ENCODE results near the gene UBE2F.

UBE2F gene

GRCh38 chr2:238039985-238040384, 73.2 kb downstream of the UBE2F start:
- no peak overlapping the region for H3K4me3 ChIP-seq (replicated peaks in 1 of 2; ENCODE audit: low read depth in 2 of 2, low read length in 2 of 2)
- no peak for DNase-seq (ENCODE audit: low read depth in 2 of 2)
- TF ChIP-seq CTCF (IDR thresholded peaks at IDR 0.05; ENCODE audit: low read depth, low read length) = no peak

DNA sequence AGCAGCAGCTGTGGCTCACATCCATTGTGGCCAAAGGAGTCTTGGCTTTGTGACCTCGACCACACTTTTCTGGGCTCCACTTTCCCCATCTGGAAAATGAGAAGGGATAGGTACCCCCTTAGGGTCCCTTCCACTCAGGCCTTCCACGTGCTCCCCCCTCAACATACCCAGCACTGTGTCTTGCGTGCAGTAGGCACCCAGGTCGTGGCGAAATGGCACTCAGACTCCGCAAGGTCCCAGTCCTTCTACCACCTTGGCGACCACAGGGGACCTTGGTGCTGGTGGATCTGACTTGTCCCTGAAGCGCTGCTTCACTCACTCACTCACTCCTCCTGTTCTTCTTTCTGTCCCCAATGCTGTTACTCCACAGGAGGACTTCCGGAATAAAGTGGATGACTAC, 74.1 kb downstream of the UBE2F start:
- DNase-seq (ENCODE audit: low read depth in 2 of 2) = no peak
- no peak overlapping the region for H3K4me3 ChIP-seq (replicated peaks in 1 of 2; ENCODE audit: low read depth in 2 of 2, low read length in 2 of 2)
- no peak for TF ChIP-seq CTCF (IDR thresholded peaks at IDR 0.05; ENCODE audit: low read depth, low read length)

DNA sequence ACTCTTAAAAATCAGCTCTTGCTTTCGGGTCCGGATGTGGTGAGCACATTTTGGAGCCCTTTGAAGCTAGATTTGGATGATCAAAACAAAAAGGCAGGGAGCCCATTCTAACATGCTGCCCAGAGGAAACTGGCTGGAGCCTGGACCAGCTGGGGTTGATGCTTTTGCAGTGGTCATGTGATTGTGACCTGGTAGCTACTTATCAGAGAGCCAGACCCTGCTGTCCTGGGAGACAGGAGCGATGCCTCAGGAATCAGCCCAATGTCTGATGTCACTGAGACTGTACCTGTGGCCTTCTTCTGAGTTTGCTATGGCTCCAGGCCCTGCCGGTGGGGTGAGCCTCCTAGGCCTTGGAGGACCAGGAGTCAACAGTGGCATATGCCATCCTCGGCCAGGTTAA, 75.3 kb downstream of the UBE2F start:
- TF ChIP-seq CTCF (IDR thresholded peaks at IDR 0.05; ENCODE audit: low read depth, low read length) = no peak
- DNase-seq (ENCODE audit: low read depth in 2 of 2) = no peak
- no peak overlapping the region for H3K4me3 ChIP-seq (replicated peaks in 1 of 2; ENCODE audit: low read depth in 2 of 2, low read length in 2 of 2)

- TF ChIP-seq CTCF (IDR thresholded peaks at IDR 0.05; ENCODE audit: low read depth, low read length) = no peak
- no peak overlapping the region for H3K4me3 ChIP-seq (replicated peaks in 1 of 2; ENCODE audit: low read depth in 2 of 2, low read length in 2 of 2)
- peak; percentile 22 to 37 for DNase-seq (ENCODE audit: low read depth in 2 of 2)
Observed at GRCh38 chr2:238042849-238043584, 76.2 kb downstream of the UBE2F start.

GRCh38 chr2:238043851-238044250, 77.0 kb downstream of the UBE2F start:
- no peak for TF ChIP-seq CTCF (IDR thresholded peaks at IDR 0.05; ENCODE audit: low read depth, low read length)
- no peak for DNase-seq (ENCODE audit: low read depth in 2 of 2)
- H3K4me3 ChIP-seq (replicated peaks in 1 of 2; ENCODE audit: low read depth in 2 of 2, low read length in 2 of 2) = no peak overlapping the region

- DNase-seq (ENCODE audit: low read depth in 2 of 2) = no peak
Observed at GRCh38 chr2:238045575-238045974, 78.8 kb downstream of the UBE2F start.

More at GRCh38 chr2:238045575-238045974, 78.8 kb downstream of the UBE2F start:
- no peak for TF ChIP-seq CTCF (IDR thresholded peaks at IDR 0.05; ENCODE audit: low read depth, low read length)
- H3K4me3 ChIP-seq (replicated peaks in 1 of 2; ENCODE audit: low read depth in 2 of 2, low read length in 2 of 2) = no peak overlapping the region
